AML-193 (cell line): Measurements from ENCODE around the gene GRIFIN.
"Not testable (repeated sequence)": the region's sequence is repeated elsewhere in the genome, so short reads cannot be mapped to it uniquely, and the experiment has no call there.

Experiments used
- DNase-seq, 2 experiments: peaks; one replicate each; lab custom pipeline; 2025; lab: John Stamatoyannopoulos, UW

The GRIFIN gene

DNA sequence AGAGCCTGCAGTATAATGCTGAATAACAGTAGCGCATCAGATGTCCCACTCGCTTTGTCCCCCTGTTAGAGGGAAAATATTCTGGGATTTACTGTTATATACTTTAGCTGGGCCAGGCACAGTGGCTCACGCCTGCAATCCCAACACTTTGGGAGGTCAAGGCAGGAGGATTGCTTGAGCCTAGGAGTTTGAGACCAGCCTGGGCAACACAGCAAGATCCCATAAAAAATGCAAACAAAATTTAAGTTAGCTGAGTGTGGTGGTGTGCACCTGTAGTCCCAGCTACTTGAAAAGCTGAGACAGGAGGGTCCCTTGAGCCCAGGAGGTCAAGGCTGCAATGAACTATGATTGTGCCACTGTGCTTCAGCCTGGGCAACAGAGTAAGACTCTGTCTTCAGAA lies 22.3 kb downstream of the GRIFIN start:
- DNase-seq, result not testable (repeated sequence)

DNA sequence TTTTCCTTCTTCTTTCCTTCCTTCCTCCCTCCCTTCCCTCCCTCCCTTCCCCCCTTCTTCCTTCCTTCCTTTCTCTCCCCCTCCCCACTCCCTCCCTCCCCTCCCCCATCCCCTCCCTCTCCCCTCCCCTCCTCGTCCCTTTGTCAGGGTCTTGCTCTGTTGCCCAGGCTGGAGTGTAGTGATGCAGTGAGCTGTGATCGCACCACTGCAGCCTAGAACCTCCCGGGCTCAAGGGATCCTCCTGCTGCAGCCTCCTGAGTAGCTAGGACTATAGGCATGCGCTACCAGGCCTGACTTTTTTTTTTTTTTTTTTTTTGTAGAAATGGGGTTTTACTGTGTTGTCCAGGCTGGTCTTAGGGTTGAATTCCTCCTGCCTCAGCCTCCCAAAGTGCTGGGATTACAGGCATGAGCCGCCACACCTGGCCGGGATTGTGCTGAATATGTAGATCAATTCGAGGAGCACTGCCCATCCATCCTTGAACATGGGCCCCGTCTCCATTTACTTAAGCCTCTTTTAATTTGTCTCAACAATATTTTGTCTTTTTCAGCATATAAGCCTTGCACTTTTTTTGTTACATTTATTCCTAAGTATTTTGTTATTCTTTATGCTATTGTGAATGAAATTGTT lies 23.4 kb downstream of the GRIFIN start:
- no peak for DNase-seq

DNA sequence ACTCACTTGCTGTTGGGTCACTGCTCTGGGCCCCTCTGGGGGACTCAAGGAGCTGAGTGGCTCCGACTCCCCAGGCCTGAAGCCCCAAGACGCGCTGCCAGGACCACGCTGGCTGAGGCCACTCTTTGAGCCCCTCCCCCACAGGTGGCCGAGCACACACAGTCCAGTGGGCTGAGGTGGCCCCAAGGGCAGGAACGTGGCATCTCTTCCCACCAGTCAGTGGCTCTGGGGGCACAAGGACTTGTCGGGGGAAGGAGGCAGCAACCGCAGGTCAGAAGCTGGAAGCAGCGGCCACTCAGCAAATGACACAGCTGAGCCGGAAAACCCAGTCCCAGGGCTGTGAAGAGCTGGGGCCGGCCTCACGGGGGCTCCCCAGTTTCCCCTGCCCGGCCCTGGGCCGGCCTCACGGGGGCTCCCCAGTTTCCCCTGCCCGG lies 24.1 kb downstream of the GRIFIN start:
- no peak for DNase-seq

DNA sequence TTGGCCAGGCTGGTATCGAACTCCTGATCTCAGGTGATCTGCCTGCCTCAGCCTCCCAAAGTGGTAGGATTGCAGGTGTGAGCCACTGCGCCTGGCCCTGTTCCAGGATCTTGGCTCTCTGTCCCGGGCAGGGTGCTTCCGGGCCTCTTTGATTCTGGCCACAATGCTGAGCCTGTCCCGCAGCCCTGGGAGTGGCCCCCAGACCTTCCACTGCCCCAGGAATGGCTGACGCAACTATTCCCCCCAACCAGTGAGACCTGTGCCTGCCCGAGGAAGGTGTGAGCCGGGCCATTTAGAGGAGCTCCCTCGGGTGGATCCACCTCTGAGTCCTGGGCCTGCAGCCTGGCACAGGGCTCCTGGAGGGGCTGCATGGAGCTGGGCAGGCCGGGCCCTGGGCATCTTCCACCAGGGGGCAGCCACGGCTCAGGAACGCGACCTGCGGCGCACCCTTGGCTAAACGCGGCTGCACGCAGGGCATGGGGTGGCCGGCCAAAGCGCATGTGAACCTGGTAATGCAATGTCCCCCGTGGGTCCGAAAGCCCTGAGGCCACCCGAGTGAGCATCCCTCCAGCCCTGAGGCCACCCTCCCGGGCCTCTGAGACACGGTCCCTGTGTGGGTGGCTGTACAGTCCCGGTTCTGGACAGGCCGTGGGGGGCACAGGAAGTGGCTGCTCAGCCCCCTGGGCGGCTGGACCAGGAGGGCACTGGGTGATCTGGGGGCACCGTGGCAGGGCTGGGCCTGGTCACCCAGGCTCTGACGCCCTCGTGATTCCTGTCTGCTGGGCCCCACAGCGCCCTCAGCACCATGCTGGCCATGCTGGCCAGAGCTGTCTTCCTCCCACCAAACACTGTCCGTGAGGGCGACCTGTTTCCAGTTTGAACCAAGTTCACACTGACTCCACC lies 24.8 kb downstream of the GRIFIN start:
- peak; percentile 48 to 57 for DNase-seq

DNA sequence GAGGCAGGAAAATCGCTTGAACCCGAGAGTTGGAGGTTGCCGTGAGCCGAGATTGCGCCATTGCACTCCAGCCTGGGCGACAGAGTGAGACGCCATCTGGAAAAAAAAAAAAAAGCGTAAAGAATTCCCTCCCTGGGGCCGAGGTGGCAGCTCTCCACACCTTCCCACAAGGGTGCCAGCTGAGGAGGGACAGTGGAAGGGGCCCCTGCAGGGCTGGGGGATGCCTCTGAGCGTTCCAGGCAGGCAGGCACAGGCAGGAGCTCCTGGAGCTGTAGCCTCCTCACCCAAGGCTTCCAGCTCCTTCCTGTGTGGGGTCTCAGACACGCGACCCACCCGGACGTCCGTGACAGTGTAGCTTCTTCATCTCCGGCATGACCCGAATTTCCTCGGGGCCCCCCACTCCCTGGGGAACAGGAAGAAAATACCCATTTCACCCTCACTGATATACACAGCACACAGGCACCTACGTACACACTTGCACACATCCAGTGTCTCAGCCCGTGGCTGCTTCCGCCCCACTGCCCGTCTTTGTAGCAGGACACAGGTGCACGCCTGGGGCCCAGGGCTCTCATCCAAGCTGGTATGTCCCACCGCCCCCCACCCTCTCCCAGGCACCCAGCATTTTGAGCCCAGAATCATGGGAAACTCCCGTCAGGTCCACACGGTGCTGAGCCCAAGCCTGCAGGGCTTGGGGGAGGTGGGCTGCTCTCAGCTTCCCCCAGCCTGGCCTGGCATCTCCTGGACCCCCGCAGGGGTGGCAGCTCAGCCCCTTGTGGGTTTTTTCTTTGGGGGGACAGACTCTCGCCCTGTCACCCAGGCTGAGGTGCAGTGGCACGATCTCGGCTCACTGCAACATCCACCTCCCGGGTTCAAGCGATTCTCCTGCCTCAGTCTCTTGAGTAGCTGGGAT lies 25.7 kb downstream of the GRIFIN start:
- no peak for DNase-seq

DNA sequence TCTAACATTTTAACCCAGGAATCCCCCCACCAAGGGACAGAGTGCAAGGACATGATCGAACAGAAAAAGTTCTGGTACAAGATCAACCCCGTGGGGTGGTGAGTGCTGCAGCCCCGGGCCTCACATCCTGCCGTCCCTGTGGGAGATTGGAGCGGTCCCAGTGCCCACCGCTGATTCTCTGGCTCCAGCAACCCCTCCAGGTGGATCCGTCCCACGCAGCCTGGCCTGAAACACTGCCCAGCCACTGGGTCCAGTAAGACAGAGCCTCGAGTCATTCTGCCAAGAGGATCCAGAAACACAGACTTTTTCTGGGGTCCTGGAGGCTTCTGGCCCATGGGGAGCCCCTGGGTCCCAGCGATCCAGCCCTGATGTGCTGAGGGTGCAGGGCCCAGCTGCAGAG lies 29.5 kb downstream of the GRIFIN start:
- DNase-seq, result no peak

DNA sequence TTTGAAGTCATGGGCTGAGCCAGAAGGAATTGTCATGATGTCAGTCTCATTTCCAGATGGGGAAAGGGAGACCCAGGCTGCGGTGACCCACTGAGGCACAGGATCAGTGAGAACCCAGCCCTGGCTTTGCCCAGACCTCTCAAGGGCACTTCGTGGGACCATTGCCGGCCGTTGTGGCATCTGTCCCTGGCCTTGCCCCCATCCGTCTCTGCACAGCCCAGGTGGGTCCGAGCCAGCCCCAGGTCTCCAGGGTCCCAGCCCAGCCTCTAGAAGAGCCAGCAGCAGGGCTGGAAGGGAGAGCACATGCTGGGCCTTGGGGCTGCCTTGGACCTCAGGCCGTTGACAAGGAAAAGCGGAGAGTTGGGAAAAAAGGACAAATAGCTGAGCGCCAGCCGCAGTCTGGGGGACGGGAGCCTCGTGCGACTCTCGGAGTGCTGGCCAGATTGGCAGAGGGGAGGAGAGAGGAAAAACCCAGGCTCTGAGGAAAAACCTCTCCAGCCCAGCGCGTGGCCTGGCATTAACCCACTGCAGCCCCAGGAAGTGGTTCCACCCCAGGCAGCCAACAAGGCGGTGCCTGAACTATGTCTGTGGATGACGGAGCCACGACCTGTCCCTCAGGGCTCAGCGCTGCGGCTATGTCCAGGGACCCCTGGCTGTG lies 30.2 kb downstream of the GRIFIN start:
- DNase-seq, result no peak

DNA sequence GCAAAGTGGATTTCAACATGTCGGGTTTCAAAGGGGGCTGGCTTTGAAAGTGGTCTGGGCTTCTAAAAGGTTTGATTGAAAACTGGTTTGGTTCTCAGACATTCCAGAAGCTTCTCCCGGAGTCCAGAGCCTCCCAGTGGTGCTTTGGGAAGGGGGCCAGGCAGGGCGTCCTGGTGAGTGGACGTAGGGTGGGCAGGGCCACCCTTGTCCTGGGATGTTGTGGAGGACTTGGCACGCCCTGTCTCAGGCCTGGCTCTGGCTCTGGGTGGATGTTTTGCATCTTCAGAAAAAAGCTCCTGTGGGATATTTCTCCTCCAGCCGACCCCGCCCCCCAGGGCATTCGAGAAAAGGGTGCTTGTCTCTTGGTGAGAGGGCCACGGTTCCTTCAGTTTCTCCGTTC lies 31.2 kb downstream of the GRIFIN start:
- DNase-seq, result no peak

DNA sequence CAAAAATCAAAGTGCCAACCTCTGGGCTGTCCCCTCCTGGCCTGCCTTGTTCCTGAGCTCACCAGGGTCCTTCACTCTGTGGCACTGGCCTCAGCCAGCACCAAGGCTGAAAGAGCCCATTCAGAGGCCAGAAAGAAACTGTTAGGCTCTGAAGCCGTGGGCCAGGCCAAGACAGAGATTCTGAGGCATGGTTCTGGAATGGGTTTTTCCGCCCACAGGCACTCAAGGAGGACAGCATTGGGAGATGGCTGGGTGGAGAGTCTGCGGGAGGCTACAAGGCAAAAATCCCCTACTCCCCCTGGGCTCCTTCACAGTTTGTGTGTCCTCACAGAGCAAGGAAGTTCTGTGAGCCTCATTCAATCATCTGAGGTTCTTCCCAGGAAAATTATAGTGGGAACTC lies 31.7 kb downstream of the GRIFIN start:
- DNase-seq, result no peak

DNA sequence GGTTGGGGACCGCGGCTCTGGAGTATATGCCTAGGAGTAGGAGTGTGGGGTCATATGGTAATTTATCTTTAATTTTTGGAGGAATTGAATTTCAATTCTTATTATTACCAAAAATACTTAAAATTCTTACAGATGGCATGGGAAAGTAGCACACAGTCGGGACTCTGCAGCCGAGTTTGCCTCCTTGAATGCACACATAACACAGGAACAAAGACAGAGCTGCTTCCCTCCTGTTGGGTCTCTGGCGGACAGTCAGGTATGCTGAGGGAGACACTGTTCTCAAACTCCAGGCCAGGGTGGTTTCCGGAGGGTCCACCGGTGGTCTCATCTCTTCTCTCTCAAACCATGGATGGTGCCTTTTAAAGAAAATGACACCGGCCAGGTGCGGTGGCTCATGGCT lies 32.7 kb downstream of the GRIFIN start:
- no peak for DNase-seq

DNA sequence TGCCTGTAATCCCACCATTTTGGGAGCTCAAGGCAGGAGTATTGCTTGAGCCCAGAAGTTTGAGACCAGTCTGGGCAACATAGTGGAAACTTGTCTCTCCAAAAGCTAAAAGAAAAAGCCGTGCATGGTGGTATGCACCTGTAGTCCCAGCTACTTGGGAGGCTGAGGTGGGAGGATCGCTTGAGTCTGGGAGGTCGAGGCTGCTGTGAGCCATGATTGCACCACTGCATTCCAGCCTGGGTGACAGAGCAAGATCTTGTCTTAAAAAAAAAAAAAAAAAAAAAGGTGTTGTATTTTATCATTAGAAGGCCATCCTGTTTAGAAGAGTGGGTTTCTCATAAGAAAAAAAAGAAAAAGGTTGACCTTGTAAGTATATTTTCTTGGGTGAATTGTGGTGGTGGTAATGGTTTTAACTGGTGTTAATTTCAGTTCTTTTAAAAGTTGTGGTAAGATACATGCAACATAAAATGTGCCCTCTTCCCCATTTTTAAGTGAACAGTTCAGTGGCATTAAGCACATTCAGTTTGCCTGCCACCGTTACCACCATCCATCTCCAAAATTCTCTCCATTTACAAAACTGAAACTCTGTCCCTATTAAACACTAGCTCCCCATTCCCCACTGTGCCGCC lies 34.7 kb downstream of the GRIFIN start:
- DNase-seq, result no peak

DNA sequence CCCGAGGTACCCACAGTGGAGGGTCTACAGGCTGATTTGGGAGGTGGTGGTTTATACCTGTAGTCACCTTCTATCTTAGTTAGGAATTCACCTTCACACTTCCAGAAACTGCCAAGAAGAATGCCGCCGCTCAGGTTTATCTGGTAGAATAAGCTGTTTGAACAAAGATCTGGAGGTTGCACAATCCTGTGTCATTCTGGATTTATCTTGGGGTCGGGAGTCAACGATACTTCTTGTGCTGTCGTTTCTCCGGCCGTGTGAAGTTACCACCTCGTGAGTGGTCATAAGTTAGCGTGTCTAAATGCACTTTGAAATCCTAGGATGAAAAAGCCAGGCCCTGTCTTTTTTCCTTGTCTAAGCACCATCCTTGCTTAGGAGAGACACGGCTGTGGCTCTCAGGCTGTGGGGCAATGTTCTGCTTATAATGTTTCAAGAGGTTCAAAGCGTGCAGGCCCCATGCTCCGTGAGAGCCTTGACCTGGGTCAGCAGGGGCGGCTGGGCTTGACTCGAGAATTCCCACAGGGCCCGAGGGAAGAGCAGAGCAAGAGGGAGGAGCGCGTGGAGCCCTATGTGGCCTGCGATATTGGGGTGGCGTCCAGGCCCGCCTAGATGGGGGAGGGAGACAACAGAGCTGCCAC lies 35.5 kb downstream of the GRIFIN start:
- DNase-seq, result no peak

DNA sequence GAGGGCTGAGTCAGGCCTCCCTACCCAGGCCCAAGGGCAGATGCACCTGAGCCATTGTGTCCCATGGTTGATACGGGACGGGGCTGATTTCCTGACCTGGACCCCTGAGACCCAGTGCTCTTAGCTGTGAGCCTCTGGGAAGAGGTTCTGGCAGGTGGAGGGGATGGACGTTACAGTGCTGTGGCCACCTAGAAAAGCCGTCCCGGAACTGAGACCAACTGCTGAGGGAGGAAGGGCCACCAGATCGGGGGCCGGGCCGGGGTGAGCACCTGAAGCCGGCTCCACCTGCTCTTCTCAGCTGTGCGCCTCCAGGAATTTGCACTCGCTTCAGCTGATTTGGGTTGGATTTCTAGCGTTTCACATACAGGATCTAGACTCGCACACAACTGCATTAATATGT lies 37.4 kb downstream of the GRIFIN start:
- DNase-seq, result no peak

DNA sequence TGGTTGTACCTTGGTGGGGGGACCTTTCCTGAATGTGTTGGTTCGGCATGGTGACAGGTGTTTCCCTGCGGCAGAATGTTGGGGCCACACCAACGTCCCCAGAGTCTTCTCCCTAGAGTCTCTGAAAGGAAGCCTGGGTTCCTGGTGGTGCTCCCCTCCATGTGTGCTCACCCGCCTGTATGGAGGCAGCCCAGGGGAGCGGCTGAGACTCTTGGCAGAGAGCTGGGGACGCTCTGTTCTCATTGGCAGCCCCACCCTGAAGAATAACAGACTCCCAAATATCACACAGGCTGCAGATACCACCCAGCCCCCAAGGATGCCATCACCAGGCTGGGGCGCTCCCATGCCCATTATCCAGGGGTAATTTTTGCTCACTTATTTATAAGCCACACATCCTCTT lies 38.0 kb downstream of the GRIFIN start:
- DNase-seq, result no peak

DNA sequence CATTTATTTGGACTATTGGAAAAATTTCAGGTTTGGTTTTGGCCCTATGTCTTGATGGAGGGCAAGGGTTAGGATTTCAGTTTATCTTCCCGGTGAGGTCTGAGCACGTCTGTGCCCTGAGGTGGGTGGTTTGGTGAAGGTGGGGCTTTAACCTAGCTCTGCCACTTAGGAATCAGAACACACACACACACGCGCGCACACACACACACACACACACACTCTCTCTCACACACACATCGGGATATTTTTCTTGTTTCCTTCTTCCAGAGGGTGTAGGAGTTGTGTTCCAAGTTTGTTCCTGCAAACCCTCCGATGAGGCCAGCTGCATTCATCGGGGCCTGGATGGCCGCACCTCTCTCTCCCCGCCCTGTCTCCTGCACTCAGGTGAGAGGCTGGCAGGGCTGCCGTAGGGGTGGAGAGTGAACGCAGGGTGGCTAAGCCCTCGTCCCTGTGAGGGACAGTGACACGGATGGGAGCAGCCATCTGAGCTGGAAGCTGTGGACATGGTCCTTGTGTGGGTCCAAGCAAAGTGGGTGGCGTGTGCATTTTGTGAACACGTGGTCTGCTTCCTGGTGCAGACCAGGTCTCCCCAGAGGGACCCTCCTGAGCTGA lies 38.6 kb downstream of the GRIFIN start:
- no peak for DNase-seq

DNA sequence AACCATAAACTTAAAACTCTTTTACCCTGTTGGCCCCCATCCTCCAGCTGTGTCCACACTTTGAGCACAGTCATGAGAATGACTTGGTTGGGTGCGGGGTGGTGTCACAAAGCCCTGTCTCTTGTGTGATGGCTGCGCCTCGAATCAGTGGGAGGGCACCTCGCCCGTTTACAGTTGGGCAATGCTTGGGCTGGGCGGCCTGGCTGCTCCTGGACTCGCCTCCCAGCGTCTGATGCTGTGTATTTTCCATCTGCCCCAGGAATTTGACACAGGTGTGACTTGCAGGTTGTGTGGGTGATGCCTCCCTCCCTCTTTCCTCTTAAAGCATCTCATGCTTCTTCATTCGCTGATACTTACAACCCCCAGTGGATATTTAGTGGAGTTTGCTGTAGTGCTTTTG lies 39.1 kb downstream of the GRIFIN start:
- DNase-seq, result no peak

DNA sequence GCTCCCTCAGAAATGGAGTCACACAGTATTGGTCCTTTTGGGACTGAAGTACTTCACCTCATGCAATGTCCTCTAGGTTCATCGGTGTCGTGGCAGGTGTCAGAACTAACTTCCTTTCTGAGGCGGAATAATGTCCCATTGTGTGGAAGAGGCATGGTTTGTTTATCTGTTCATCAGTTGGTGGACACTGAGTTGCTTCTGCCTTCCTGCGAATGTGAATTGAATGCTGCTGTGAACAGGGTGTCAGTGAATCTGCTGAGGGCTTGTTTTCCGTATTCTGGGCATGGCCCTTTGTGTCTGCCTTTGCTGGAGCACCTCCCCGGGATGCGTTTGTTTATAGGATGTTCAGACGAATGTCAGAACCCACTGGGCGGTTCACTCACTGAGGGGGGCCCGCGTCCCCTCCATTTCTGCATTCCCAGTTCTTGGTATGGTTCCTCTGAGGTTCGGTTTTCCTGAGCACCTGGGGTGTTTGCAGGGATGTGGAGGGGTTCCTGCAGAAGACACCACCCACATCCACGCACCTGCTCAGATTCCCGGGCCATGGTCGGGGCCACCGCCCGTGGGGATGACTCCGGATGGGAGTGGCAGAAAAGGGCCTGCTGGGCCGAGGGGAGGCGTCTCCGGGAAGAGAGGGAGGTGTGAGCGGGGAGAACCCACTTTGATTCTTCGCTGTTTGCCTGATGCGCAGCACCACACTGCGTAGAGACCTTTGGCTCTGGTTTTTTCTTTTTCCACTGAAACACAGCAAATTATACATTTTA lies 39.7 kb downstream of the GRIFIN start:
- DNase-seq, result no peak

DNA sequence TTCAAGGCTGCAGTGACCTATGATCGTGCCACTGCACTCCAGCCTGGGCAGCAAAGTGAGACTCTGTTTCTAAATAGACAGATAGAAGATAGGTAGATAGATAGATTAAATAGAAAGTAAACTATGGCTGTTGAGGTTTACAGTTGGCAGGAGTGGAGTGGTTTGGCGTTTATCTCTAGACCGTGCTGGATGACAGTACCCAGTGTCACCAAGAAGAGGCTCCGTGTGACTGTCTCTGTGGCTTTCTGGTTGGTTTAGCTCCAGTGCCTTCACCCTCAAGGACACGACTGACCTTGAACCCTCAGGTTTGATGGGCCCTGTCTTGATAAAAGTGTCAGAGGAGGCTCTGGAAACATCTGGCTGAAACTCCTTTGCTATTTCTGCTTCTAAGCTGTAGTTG lies 41.1 kb downstream of the GRIFIN start:
- DNase-seq, result no peak

DNA sequence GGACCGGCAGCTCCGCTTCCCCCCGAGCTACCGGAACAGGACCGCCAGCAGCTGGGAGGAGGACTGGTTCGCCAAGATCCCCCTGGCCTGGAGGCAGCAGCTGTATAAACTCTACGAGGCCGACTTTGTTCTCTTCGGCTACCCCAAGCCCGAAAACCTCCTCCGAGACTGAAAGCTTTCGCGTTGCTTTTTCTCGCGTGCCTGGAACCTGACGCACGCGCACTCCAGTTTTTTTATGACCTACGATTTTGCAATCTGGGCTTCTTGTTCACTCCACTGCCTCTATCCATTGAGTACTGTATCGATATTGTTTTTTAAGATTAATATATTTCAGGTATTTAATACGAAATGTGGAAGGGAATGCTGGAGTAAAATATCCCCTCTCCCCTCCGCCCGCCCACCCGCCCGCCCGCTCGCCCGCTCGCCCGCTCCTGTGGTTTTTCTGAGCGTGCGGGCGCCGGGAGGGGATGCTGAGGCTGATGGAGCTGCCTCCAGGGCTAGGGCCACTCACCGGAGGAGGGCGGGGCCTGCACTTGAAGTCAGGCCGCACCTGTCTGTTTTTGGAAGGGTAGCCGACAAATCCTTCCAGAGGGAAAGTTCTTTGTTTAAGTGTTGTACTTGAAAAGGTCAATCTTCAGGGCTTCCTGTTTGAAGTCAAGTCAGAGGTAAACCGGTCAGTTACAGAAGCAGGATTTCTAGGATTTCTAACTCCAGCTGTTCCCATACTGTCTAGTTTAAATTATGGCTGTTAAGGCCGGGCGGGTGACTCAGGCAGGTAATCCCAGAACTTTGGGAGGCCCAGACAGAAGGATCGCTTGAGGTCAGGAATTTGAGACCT lies 42.3 kb downstream of the GRIFIN start:
- no peak for DNase-seq
